ENCODE measurements around the gene FLOT1.

Gene FLOT1

GRCh38 chr6:30686009-30686907 lies 56.2 kb downstream of the FLOT1 start, which contains the start of gene PPP1R18 (continued):
- TF ChIP-seq ZNF148 (tag by site-specific recombination; IDR thresholded peaks at IDR 0.05; ENCODE audit: borderline replicate concordance) = no peak
- TF ChIP-seq YY2 (tag by site-specific recombination; IDR thresholded peaks at IDR 0.05) = no peak
- no peak for TF ChIP-seq ZNF585B (tag by site-specific recombination; IDR thresholded peaks at IDR 0.05)
- TF ChIP-seq ZNF280D (tag by site-specific recombination; IDR thresholded peaks at IDR 0.05) = no peak
- TF ChIP-seq MZF1 (tag by site-specific recombination; IDR thresholded peaks at IDR 0.05; ENCODE audit: borderline replicate concordance) = no peak
- TF ChIP-seq ZNF571 (tag by site-specific recombination; IDR thresholded peaks at IDR 0.05) = no peak
- no peak for TF ChIP-seq WT1 (tag by site-specific recombination; IDR thresholded peaks at IDR 0.05)
- TF ChIP-seq ZNF335 (tag by site-specific recombination; conservative IDR thresholded peaks at IDR 0.05) = peak; percentile 60
- TF ChIP-seq ZNF785 (tag by site-specific recombination; IDR thresholded peaks at IDR 0.05) = no peak
- TF ChIP-seq ZNF707 (tag by site-specific recombination; IDR thresholded peaks at IDR 0.05) = no peak
- TF ChIP-seq ZNF560 (tag by site-specific recombination; IDR thresholded peaks at IDR 0.05; ENCODE audit: borderline replicate concordance) = no peak
- no peak for TF ChIP-seq ZNF513 (tag by site-specific recombination; IDR thresholded peaks at IDR 0.05)
- TF ChIP-seq ZNF76 (tag by site-specific recombination; IDR thresholded peaks at IDR 0.05; ENCODE audit: borderline replicate concordance, low read depth) = peak; percentile 91
- peak; percentile 26; the same call in 1 of the 2 replicates for TF ChIP-seq ZNF2 (tag by site-specific recombination; IDR thresholded peaks at IDR 0.05)
- peak; percentile 52; the same call in 1 of the 2 replicates for TF ChIP-seq GLIS2 (tag by site-specific recombination; IDR thresholded peaks at IDR 0.05)
- no peak for TF ChIP-seq ZBTB49 (tag by site-specific recombination; IDR thresholded peaks at IDR 0.05; ENCODE audit: low read depth)
- peak; percentile 51 for TF ChIP-seq ZBTB26 (tag by site-specific recombination; optimal IDR thresholded peaks at IDR 0.05)
- 0 out of 2 replicates have a peak, but pooled peaks have one; percentile 3 for TF ChIP-seq ZNF146 (tag by site-specific recombination; IDR thresholded peaks at IDR 0.05)
- no peak for TF ChIP-seq ZNF639 (tag by site-specific recombination; IDR thresholded peaks at IDR 0.05)
- TF ChIP-seq ZNF529 (tag by site-specific recombination; IDR thresholded peaks at IDR 0.05; ENCODE audit: insufficient replicate concordance) = no peak
- TF ChIP-seq ZFHX2 (tag by site-specific recombination; conservative IDR thresholded peaks at IDR 0.05) = peak; percentile 58
